ENCODE data around the gene CMTM5.

Gene CMTM5

DNA sequence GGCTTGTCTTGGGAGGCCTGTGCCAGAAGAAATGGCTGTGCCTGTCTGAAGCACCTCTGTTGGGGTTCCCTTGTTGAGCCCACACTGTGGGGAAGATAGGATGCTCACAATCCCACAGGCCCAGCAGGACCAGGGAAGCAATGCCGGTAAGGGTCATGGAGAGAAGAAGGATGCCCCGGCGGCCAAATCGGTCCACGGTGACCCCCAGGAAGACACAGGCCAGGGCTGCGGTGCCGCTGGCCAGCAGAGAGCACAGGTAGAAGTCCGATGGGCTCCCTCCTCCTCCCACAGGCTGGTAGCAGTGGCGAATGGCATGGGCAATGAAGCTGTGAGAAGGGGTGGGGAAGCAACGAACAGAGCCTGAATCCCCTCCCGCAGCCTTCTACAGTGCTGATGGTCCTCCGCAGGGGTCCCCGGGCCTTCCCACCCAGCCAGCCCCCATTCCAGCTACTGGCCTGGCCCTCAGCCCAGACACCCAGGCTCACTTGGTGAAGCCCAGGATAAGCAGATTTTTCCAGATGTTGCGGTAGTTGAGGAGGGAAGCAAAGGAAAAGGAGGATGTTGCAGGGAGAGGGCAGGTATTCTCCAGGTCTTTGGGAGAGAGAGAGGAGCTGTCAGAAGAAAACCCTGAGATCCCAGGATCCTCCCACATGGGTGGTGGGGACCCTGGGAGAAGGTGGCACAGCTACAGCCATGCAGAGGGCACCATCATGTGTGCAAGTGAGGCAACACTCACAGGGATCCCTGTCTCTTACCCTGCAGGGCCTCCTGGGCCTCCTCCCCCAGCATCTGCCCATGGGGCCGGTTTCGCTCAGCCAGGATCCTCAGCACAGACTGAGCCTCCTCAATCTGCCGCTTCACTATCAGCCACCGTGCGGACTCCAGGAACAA is 29.2 kb upstream of the CMTM5 start:
- no peak overlapping the region for H3K27ac ChIP-seq
- peaks cover 6 to 18% (median 14%) of the 10 kb centered on the region in 11 experiments; a peak in 16 of 22 replicates for H3K9me3 ChIP-seq (replicated peaks in 1 of 11)
- no peaks in the 10 kb centered on the region for H3K27me3 ChIP-seq
- no peaks in the 10 kb centered on the region for H3K4me1 ChIP-seq
- no peak for TF ChIP-seq Cebpa-rat (IDR thresholded peaks at IDR 0.05)
- H3K36me3 ChIP-seq: no peaks in the 10 kb centered on the region
- H3K4me3 ChIP-seq: no peak overlapping the region
- no peak overlapping the region for H3K4me2 ChIP-seq
- no peaks in the 10 kb centered on the region; a peak in 1 of 22 replicates for H4K20me1 ChIP-seq
- no peak overlapping the region for H3K9ac ChIP-seq

DNA sequence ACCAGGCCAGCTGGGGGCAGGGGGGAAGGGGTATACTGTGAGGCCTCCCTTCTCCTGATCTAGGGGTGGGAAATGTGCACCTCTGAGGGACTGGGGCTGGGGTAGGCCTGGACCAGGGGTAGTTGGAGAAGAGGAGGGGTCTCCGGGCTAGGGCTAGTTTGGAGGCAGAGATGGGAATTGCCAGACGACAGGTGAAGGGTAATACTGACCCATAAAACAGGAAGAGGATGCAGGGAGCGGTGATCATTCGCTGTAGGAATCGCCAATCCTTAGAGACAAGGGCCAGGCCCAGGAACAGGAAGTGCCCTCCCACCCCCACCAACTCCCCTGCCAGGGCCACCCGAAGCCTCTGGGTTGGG is 28.6 kb upstream of the CMTM5 start:
- TF ChIP-seq Cebpa-rat (IDR thresholded peaks at IDR 0.05): no peak
- Histone ChIP-seq H3K4me2 (no peak overlapping the region), H3K36me3 (no peaks in the 10 kb centered on the region), H3K27ac (no peak overlapping the region), H3K9me3 (replicated peaks in 1 of 11) (peaks cover 6 to 18% (median 13%) of the 10 kb centered on the region in 11 experiments; a peak in 16 of 22 replicates), H3K4me1 (no peaks in the 10 kb centered on the region), H4K20me1 (no peaks in the 10 kb centered on the region; a peak in 1 of 22 replicates), H3K9ac (no peak overlapping the region), H3K4me3 (no peak overlapping the region), H3K27me3 (no peaks in the 10 kb centered on the region)

DNA sequence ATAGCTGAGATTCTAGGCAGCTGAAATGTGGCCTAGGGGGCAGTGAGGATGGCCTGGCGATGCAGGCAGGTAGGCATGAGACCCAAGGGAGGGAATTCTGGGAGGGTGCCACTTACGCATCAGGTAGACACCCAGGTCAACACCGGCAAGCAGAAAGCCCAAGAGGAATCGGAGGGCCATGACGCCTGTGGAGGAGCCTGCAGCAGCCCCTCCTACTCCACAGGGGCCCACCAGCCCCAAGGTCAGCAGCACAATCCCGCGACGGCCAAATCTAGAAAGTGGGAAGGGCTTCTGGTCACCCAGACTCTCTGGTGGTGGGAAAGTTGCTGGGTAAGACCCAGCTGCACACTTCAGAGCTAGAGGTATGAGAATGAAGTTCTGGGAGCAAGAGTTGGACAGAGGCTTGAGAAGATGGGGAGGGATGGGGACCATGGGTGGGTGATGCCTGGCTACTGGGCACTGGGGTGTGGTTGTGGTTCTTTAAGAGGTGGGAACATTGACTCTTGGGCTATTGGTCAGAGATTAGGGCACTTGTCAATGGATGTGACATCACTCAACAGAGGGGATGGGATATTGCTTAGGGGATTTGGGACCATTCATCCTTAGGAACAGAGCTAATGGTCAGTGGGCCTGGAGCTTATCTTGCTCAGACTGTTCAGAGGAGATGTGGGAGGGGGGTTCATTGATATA is 27.5 kb upstream of the CMTM5 start:
- no peak overlapping the region for H3K9ac ChIP-seq
- no peaks in the 10 kb centered on the region for H3K27me3 ChIP-seq
- H4K20me1 ChIP-seq: no peaks in the 10 kb centered on the region; a peak in 1 of 22 replicates
- H3K4me1 ChIP-seq: no peaks in the 10 kb centered on the region
- no peak for TF ChIP-seq Cebpa-rat (IDR thresholded peaks at IDR 0.05)
- no peak overlapping the region for H3K27ac ChIP-seq
- no peak overlapping the region for H3K4me2 ChIP-seq
- no peak overlapping the region for H3K4me3 ChIP-seq
- peaks cover 6 to 18% (median 13%) of the 10 kb centered on the region in 11 experiments; a peak in 16 of 22 replicates for H3K9me3 ChIP-seq (replicated peaks in 1 of 11)
- H3K36me3 ChIP-seq: no peaks in the 10 kb centered on the region

DNA sequence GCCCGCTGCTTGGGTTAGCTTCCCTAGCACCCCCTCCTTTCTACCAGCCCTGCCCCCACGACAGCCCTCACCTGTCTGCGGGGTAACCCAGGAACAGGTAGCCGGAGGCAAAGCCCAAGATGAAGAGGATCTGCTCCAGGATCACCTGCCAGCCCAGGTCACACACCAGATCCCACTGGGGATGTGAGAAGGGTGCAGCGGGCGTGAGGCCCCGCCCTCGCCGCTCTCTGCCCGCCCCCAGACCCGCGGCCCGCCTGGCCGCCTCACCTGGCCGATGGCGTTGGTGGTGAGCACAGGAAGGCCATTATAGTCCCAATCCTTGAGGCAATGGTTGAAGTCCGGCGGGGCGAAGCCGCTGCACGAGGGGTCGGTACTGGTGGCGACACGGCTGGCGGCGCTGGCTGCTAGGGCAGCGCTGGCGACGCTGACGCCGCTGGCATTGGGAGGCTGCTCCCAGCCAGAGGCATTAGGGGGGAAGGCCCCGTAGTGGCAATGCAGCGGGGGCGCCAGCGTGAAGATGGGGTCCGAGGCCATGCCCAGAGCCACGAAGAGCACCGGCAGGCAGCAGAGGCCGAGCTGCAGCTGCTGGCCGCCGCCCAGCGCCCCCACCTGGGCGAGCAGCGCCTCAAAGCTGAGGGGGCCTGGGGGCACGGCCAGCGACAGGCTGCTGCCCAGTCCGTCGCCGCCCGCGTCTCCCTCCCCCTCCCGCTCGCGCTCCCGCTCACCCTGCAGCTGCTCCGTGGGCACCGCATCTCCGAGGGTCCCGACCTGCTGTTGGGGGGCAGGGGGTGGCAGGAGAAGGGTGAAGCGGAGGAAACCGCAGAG is 25.0 kb upstream of the CMTM5 start:
- Histone ChIP-seq H3K27ac (no peak overlapping the region), H3K9me3 (replicated peaks in 1 of 11) (peaks cover 6 to 18% (median 13%) of the 10 kb centered on the region in 11 experiments; a peak in 16 of 22 replicates), H3K4me3 (no peak overlapping the region), H3K9ac (no peak overlapping the region), H3K4me2 (no peak overlapping the region), H3K27me3 (no peaks in the 10 kb centered on the region), H4K20me1 (no peaks in the 10 kb centered on the region), H3K36me3 (no peaks in the 10 kb centered on the region), H3K4me1 (no peaks in the 10 kb centered on the region)
- TF ChIP-seq Cebpa-rat (IDR thresholded peaks at IDR 0.05): no peak

DNA sequence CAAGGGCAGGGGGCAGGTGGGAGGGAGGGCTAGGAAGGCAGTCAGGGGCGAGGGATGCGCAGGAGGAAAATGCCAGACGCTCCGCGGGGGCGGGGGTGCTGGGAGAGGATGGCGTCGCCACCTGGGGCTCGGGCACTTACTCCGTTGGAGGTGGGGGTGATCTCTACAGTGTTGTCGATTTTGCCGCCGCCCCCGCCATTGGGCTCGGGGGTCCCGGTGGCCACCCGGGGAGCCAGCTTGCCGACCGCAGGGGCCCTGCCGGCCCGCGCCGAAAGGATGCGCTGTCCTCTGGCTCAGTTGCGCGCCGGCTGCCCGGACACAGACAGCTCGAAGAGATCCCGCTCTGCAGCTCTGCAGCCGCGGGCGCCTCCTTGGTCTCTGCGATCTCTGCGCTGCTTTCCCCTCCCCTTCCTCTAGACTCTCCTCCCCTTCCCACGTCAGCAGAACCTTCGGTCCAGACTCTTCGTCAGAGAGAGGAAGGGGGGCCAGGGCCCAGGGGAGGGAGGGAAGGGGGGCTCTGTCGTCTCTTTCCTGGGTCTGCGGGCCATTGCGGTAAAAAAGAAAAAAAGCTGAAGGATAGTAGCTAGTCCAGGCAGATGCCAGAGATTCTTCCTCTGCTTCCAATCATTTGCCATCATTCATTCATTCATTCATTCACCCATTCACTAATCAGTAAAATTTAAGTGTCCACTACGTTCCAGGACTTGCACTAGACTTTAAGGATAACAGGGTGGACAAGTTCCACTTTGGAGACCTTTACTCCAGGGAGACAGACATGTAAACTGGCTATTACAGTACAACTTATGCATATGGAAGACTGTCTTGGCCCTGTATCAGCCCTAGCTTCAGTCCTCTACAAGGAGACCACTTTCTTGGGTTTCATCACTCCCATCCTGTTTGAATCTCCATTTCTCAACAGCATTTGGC is 24.1 kb upstream of the CMTM5 start, which contains the start of gene SLC22A17:
Gene SLC22A17, minus strand, starts transcription at position 382 of the 927 bp plus-strand sequence.
- Histone ChIP-seq H3K4me1 (no peaks in the 10 kb centered on the region), H3K27ac (no peak within 1 kb of the TSS), H3K9me3 (replicated peaks in 1 of 11) (peaks cover 6 to 18% (median 13%) of the 10 kb centered on the region in 11 experiments; a peak in 16 of 22 replicates), H4K20me1 (no peaks in the 10 kb centered on the region), H3K27me3 (no peaks in the 10 kb centered on the region), H3K4me3 (no peak within 1 kb of the TSS), H3K36me3 (no peaks in the 10 kb centered on the region), H3K4me2 (no peak within 1 kb of the TSS), H3K9ac (no peak within 1 kb of the TSS)
- no peak for TF ChIP-seq Cebpa-rat (IDR thresholded peaks at IDR 0.05)

DNA sequence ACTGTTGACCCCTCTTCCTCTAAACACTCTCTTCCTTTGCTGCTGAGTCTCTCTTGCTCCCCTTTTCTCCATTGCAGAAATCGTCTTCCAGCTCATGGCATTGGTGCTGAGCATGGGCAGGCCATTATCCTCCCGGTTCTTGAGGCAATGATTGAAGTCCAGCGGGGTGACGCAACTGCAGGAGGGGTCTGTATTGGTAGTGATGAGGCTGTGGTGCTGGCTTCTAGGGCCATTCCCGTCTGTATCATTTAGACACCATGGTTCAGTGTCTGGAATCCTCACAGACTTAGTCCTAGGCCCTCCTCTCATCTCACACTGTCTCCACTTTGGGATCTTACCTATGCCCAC is 23.4 kb upstream of the CMTM5 start:
- H3K9ac ChIP-seq: no peak overlapping the region
- no peaks in the 10 kb centered on the region for H4K20me1 ChIP-seq
- H3K36me3 ChIP-seq: no peaks in the 10 kb centered on the region
- H3K4me3 ChIP-seq: no peak overlapping the region
- no peak for TF ChIP-seq Cebpa-rat (IDR thresholded peaks at IDR 0.05)
- no peak overlapping the region for H3K4me2 ChIP-seq
- H3K9me3 ChIP-seq (replicated peaks in 1 of 11): peaks cover 6 to 18% (median 13%) of the 10 kb centered on the region in 11 experiments; a peak in 16 of 22 replicates
- H3K27me3 ChIP-seq: no peaks in the 10 kb centered on the region
- H3K4me1 ChIP-seq: no peaks in the 10 kb centered on the region
- no peak overlapping the region for H3K27ac ChIP-seq

DNA sequence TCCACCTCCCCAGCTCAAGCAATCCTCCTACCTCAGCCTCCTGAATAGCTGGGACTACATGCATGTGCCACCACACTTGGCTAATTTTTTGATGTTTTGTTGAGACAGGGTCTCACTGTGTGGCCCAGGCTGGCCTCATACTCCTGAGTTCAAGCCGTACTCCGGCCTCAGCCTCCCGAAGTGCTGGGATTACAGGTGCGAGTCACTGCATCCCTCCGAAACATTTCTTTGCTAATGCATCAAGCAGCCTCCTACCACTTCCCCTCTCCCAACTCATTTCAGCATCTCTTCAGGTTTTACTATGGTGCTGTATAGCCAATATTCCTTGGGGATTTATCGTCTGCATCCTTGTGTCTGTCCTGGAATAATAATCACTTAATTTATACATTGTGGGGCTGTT is 21.9 kb upstream of the CMTM5 start:
- H3K9me3 ChIP-seq (replicated peaks in 1 of 11): peaks cover 6 to 18% (median 13%) of the 10 kb centered on the region in 11 experiments; a peak in 16 of 22 replicates
- no peak overlapping the region for H3K9ac ChIP-seq
- no peaks in the 10 kb centered on the region for H3K27me3 ChIP-seq
- H3K27ac ChIP-seq: no peak overlapping the region
- H3K36me3 ChIP-seq: no peaks in the 10 kb centered on the region
- no peaks in the 10 kb centered on the region for H4K20me1 ChIP-seq
- no peaks in the 10 kb centered on the region for H3K4me1 ChIP-seq
- no peak overlapping the region for H3K4me3 ChIP-seq
- no peak overlapping the region for H3K4me2 ChIP-seq
- no peak for TF ChIP-seq Cebpa-rat (IDR thresholded peaks at IDR 0.05)

DNA sequence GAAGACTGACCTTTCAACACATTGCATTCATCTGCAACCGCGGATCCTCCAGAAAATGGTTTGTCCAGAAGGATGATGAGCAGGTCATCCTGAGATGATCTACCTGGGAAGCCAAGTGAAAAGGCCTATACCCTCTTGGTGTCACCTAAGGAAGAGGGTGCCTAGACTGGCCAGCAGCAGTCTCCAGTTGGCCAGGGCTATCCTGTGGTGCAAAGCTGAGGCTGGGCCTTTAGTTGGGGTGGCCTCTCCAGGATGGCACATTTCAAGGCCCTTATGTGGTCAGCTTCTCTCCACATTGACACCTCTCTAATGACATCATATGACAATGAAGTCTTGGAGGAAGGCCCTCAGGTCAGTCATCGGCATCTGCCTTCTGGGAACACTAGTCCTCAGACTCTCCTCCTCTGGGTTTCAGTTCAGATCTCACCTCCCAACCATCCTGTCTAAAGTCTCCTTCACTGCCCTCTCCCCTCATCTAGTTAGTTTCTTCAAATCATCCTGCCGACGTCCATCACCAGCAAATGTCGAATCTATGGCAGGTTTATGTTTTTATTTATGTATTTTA is 20.9 kb upstream of the CMTM5 start:
- no peak for TF ChIP-seq Cebpa-rat (IDR thresholded peaks at IDR 0.05)
- Histone ChIP-seq H3K4me1 (no peaks in the 10 kb centered on the region), H3K27me3 (no peaks in the 10 kb centered on the region)

More for the DNA sequence above, 20.9 kb upstream of the CMTM5 start:
- Histone ChIP-seq H3K9ac (no peak overlapping the region), H3K36me3 (no peaks in the 10 kb centered on the region), H3K4me3 (no peak overlapping the region), H4K20me1 (no peaks in the 10 kb centered on the region), H3K4me2 (no peak overlapping the region), H3K27ac (no peak overlapping the region), H3K9me3 (replicated peaks in 1 of 11) (peaks cover 6 to 18% (median 13%) of the 10 kb centered on the region in 11 experiments; a peak in 16 of 22 replicates)
